ENCODE results near the gene DLGAP5.

Gene DLGAP5

DNA sequence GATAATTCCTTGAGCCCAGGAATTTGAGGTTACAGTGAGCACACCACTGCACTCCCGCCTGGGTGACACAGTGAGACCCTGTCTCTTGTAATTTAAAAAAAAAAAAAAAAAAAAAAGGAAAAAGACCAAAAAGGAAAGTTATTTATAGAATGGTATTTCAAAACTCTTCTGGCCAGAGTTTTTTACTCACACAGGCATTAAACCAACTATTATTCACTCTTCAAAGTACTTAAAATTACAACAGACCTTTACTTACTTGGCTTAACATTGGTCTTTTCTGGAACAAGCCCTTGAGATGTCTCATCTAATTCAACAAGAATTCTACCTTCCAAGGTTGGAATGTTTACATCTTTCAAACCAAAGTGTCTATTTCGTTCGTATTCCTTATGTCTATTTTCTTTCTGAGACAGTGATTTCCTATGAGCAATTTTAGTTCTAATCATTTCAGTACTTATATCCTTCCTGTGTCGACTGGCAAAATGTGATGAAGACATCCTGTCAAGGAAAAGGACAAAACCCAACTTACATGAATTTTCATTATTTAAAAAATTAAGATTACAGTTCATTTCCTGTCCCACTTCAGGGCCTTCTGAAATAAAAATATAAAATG is 2.6 kb downstream of the DLGAP5 start:
- DNase-seq (ENCODE audit: low read depth in 2 of 2): no peak

GRCh38 chr14:55180434-55180833 is 11.0 kb downstream of the DLGAP5 start:
- no peak for DNase-seq (ENCODE audit: low read depth in 2 of 2)

DNA sequence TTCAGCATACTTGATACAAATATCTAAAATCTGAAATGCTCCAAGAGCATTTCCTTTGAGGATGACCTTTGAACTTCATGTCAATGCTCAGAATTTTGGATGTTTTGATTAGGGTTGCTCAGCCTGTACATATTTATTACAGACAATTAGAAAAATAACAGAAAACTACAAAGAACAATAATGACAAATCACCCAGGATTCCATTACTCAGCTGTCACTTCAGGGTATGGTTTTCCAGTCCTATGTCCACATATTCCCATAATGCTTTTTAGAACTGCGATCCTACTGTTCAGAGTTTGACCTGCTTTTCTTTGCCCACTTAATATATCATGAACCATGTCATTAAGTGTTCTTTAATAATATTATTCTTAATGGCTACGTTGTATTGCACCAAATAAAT is 11.4 kb downstream of the DLGAP5 start:
- no peak for DNase-seq (ENCODE audit: low read depth in 2 of 2)

GRCh38 chr14:55170526-55170925 is 20.9 kb downstream of the DLGAP5 start:
- no peak for DNase-seq (ENCODE audit: low read depth in 2 of 2)

DNA sequence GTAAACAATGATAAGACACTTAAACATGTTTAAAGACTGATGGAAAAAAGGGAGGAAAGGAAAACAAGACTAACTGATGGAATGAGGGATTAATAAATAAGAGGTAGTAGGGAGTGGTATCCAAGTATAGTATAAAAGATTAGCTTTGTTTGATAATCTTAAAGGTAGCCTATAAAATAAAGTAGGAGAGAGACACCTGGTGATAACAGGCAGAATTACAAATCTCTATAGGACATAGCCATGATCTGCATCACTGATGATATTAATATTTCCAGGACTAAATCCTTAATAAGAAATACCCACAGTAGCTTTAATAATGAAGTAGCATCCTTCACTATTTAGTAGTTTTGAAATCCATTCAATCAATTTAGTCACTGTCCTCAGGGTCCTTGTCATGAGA is 30.4 kb downstream of the DLGAP5 start:
- no peak for DNase-seq (ENCODE audit: low read depth in 2 of 2)

DNA sequence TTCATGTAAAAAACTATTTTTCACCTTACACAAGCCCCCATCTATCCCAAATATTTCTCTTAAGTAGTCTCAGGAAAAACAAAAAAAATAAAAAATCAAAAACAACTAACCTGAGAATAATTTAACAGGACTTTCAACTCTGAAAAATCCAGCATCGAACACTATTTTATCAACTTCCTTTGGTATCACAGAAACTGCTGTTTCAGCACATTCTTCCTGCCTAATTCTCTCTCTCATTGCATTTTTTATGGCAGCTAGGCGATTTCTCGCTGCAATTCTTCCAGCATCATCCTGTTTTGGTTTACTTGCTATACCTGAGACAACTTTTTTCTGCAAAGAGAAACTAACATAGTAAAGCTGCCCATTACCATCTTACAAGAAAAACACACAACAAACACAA is 33.0 kb downstream of the DLGAP5 start:
- DNase-seq (ENCODE audit: low read depth in 2 of 2): no peak

- no peak for DNase-seq (ENCODE audit: low read depth in 2 of 2)
Observed at GRCh38 chr14:55157080-55157479, 34.3 kb downstream of the DLGAP5 start.

DNA sequence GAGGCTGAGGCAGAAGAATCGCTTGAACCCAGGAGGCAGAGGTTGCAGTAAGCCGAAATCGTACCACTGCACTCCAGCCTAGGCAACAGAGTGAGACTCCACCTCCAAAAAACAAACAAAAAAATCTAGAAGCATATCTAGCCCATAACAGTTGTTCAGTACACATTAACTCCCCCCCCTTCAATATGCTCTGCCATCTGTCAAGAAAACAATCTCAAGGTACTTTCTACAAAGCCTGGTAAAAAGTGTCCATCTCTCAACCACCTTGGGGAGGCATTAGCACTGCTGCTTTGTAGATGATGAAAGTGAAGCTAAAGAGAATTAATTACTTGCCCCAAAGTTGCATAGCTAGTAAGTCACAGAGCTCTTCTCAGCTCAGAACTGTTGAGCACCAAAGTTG is 37.4 kb downstream of the DLGAP5 start:
- DNase-seq (ENCODE audit: low read depth in 2 of 2): no peak

GRCh38 chr14:55152052-55152753 is 39.2 kb downstream of the DLGAP5 start:
- DNase-seq (ENCODE audit: low read depth in 2 of 2): no peak

DNA sequence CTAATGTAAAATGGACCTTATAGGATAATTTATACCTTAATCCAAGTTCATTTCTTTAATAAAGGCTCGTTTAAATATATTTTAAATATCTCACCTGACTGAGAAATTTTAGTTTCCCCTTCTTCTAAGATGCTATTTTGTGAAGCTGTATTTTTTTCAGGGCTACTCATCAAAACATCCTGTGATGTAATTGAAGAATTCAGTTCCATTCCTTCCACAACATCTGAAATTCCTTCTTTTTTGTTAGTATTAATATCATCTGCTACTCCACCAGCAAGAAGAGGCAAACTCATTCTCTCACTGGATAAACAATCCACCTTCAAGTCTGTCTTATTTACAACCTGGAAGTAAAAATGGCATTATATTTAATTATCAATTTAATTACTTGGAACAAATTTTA is 39.8 kb downstream of the DLGAP5 start:
- DNase-seq (ENCODE audit: low read depth in 2 of 2): no peak

GRCh38 chr14:55146425-55146824 is 45.0 kb downstream of the DLGAP5 start:
- no peak for DNase-seq (ENCODE audit: low read depth in 2 of 2)

GRCh38 chr14:55142466-55142865 is 48.9 kb downstream of the DLGAP5 start:
- DNase-seq (ENCODE audit: low read depth in 2 of 2): no peak

- no peak for DNase-seq (ENCODE audit: low read depth in 2 of 2)
Observed at GRCh38 chr14:55141825-55142224, 49.6 kb downstream of the DLGAP5 start.

DNA sequence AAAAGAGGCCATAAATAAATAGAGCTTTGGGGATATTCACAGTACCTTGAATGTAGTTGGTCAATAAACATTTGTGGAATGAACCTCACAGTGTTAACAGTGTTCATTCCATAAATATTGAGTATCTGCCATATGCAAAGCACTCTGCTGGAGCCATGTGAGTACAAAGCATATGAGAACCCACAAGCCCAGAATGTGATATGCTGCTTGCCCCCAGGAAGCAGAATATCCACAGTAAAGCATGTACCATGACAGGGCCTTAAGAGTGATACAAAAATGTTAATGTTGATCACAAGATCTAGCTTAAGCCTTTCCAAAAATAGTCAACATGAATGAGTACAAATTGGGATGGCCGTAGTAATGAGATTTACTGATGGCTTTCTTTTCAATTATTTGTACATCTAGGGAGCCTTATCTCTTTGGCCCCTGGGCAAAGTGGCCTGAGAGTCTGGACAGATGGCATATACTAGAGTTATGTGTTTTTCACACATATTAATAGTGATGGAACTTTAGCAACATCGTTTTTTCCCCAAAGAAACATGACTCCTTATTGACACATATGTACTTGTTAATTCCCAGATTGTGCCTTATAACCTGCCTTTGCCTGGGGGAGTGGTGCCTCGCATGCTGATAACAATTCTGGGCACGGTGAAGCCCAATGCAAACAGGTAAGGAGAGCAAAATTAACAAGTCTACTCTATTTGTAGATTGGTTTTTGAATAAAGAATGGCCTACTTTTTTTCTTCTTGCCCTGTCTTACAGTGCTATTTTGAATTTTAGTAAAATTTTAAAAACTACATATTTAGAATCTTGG is 51.5 kb downstream of the DLGAP5 start:
- DNase-seq (ENCODE audit: low read depth in 2 of 2): no peak

- no peak for DNase-seq (ENCODE audit: low read depth in 2 of 2)
Observed at GRCh38 chr14:55139141-55139540, 52.2 kb downstream of the DLGAP5 start.

DNA sequence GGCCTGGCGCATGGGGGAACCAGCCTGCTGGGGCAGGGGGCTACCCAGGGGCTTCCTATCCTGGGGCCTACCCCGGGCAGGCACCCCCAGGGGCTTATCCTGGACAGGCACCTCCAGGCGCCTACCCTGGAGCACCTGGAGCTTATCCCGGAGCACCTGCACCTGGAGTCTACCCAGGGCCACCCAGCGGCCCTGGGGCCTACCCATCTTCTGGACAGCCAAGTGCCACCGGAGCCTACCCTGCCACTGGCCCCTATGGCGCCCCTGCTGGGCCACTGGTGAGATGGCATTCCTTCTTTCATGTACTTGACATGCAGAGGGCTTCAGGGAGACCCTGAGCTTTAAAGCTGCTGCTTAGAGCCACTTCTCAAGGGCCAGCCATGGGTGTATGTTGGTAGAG is 53.3 kb downstream of the DLGAP5 start:
- no peak for DNase-seq (ENCODE audit: low read depth in 2 of 2)

- DNase-seq (ENCODE audit: low read depth in 2 of 2): no peak
Observed at GRCh38 chr14:55136885-55137786, 54.2 kb downstream of the DLGAP5 start.

DNA sequence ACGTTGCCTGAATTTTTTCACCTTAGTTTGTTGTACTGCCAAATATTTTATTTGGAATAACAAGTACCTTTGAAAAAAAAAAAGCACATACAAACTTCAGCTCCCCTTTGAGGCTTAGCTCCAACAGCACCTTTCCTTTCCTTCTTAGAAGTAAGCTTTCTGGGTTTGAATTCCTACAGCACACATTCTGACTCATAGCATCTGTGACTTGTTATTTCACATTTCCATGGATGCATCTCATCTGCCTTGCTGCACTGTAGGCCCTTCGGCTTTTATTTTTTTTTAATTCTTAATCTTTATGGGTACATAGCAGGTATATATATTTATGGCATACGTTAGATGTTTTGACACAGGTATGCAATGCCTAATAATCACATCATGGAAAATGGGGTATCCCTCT is 55.1 kb downstream of the DLGAP5 start:
- DNase-seq (ENCODE audit: low read depth in 2 of 2): no peak

- DNase-seq (ENCODE audit: low read depth in 2 of 2): no peak
Observed at GRCh38 chr14:55133416-55133815, 58.0 kb downstream of the DLGAP5 start.

- DNase-seq (ENCODE audit: low read depth in 2 of 2): no peak
Observed at GRCh38 chr14:55131370-55132137, 59.8 kb downstream of the DLGAP5 start.

DNA sequence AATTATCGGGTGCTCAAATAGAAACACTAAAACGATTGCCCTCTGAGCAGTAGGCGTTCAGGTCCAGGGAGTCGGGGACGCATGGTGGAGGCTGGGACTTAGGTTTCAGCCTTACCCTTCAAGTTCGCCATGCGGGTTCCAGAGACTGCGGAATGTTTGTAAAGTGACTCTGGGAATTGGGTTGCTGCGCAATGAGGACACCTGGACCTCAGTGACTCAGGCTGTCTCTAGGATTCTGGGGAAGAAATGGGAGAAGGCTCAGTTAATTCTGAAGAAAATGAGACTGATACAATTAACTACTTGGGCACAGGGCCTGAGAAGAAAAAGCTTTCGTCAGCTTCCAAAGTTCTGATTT is 61.2 kb downstream of the DLGAP5 start:
- no peak for DNase-seq (ENCODE audit: low read depth in 2 of 2)
